Hepatocyte (in vitro differentiated cells): ENCODE results near the gene C5orf22. TPM values are rescaled to one million over a fixed set of nuclear protein-coding genes. Genes with fewer than 3 reads are reported as not detected.
"Not testable (repeated sequence)": the region's sequence is repeated elsewhere in the genome, so short reads cannot be mapped to it uniquely, and the experiment has no call there.

Source experiments
- DNase-seq: peaks from one replicate; pipeline ENCODE4 v3.0.0-alpha.2; 2016; ENCODE audit warnings: low spot score
- H2AFZ ChIP-seq: fragments of 200-600 bp; sonication (generic); 2 replicates; pipeline ENCODE4 v1.6.0; 2016; ENCODE audit warnings: antibody characterized with exemption, mild to moderate bottlenecking
- H3K27ac ChIP-seq: fragments of 200-600 bp; sonication (generic); 2 replicates; pipeline ENCODE4 v1.5.1; 2016; ENCODE audit warnings: mild to moderate bottlenecking
- H3K27me3 ChIP-seq: fragments of 200-600 bp; sonication (generic); 2 replicates; pipeline ENCODE4 v1.6.1; 2016
- H3K36me3 ChIP-seq: fragments of 200-600 bp; sonication (generic); replicated peaks from 2 replicates; pipeline ENCODE4 v1.5.1; 2016; ENCODE audit warnings: low read depth; ENCODE audit not compliant: insufficient read depth
- H3K4me1 ChIP-seq: fragments of 200-600 bp; sonication (generic); 2 replicates; pipeline ENCODE4 v1.5.1; 2016; ENCODE audit warnings: mild to moderate bottlenecking, moderate library complexity; ENCODE audit not compliant: insufficient read depth
- H3K4me2 ChIP-seq: fragments of 200-600 bp; sonication (generic); 2 replicates; pipeline ENCODE4 v1.6.0; 2016
- H3K4me3 ChIP-seq: fragments of 200-600 bp; sonication (generic); 2 replicates; pipeline ENCODE4 v1.5.1; 2016; ENCODE audit warnings: mild to moderate bottlenecking
- H3K79me2 ChIP-seq: fragments of 200-600 bp; sonication (generic); 2 replicates; pipeline ENCODE4 v1.6.0; 2017; ENCODE audit warnings: mild to moderate bottlenecking
- H3K9me2 ChIP-seq: fragments of 200-600 bp; sonication (generic); replicated peaks from 2 replicates; pipeline ENCODE4 v1.6.0; 2017; ENCODE audit warnings: mild to moderate bottlenecking; ENCODE audit not compliant: insufficient read depth
- H3K9me3 ChIP-seq: fragments of 200-600 bp; sonication (generic); 2 replicates; pipeline ENCODE4 v1.5.1; 2016; ENCODE audit warnings: low read depth, mild to moderate bottlenecking
- H4K20me1 ChIP-seq: fragments of 200-600 bp; sonication (generic); 2 replicates; pipeline ENCODE4 v1.6.0; 2016; ENCODE audit warnings: mild to moderate bottlenecking; ENCODE audit not compliant: insufficient read depth, poor library complexity, severe bottlenecking
- CTCF ChIP-seq: fragments of 200-600 bp; sonication (generic); IDR thresholded peaks from 2 replicates; pipeline ENCODE4 v1.5.1; 2016; ENCODE audit warnings: antibody characterized with exemption, mild to moderate bottlenecking; ENCODE audit not compliant: poor library complexity
- EZH2 ChIP-seq: fragments of 200-600 bp; sonication (generic); IDR thresholded peaks from 2 replicates; pipeline ENCODE4 v1.6.1; 2016; ENCODE audit warnings: antibody characterized with exemption, mild to moderate bottlenecking, borderline replicate concordance
- EZH2phosphoT487 ChIP-seq: fragments of 200-600 bp; sonication (generic); IDR thresholded peaks from one replicate; pipeline ENCODE4 v1.6.1; 2018; ENCODE audit warnings: antibody characterized with exemption, mild to moderate bottlenecking, low read depth, moderate library complexity; ENCODE audit not compliant: unreplicated experiment, severe bottlenecking
- WGBS: methylation state at CpG from one replicate; pipeline ENCODE4 v1.1.6; 2016; ENCODE audit warnings: low lambda C conversion rate; ENCODE audit errors: missing lambda C conversion rate; 5-methylcytosine and 5-hydroxymethylcytosine counted together
- polyA plus RNA-seq: library from polyadenylated mRNA; unstranded; fragments of >200 nt; fragmentation: Nextera tagmentation; extraction: Ambion mirVana; gene quantifications from 2 replicates; pipeline ENCODE4 v1.2.1, GENCODE V29; 2016
- total RNA-seq: library from RNA; depleted of rRNA; stranded (reverse); fragments of >200 nt; gene quantifications from 2 replicates; pipeline ENCODE4 v1.2.3, GENCODE V29; 2014

C5orf22 gene
- total and polyA plus RNA-seq, 2 experiments from 2014 or later, result 15.3 to 15.8 TPM

GRCh38 chr5:31537851-31538250 lies 5.8 kb downstream of the C5orf22 start:
- 79% methylated on average over 4 of the region's 4 CpGs for WGBS
- Histone ChIP-seq H3K4me3 (no peak overlapping the region), H3K27ac (no peak overlapping the region), H3K4me2 (no peak overlapping the region), H3K36me3 (no peaks in the 10 kb centered on the region), H2AFZ (no peak overlapping the region), H4K20me1 (no peaks in the 10 kb centered on the region), H3K4me1 (no peaks in the 10 kb centered on the region), H3K9me2 (no peaks in the 10 kb centered on the region), H3K9me3 (no peaks in the 10 kb centered on the region), H3K27me3 (no peaks in the 10 kb centered on the region), H3K79me2 (peaks cover 12% of the 10 kb centered on the region)
- DNase-seq, result no peak
- TF ChIP-seq EZH2 (no peak), CTCF (no peak), EZH2phosphoT487 (no peak)

- 98% methylated on average over 2 of the region's 2 CpGs for WGBS
- DNase-seq, H3K4me1 ChIP-seq, H3K36me3 ChIP-seq, H4K20me1 ChIP-seq, H3K9me3 ChIP-seq, H3K27me3 ChIP-seq, H3K79me2 ChIP-seq, H3K4me3 ChIP-seq, H3K9me2 ChIP-seq, H3K27ac ChIP-seq, H2AFZ ChIP-seq, H3K4me2 ChIP-seq: not testable (repeated sequence)
These were observed 17.0 kb downstream of the C5orf22 start for GRCh38 chr5:31549114-31549513.

GRCh38 chr5:31551878-31552277 lies 19.8 kb downstream of the C5orf22 start:
- H3K9me3 ChIP-seq, result no peaks in the 10 kb centered on the region
- no peaks in the 10 kb centered on the region for H3K36me3 ChIP-seq
- H3K4me2 ChIP-seq, result no peak overlapping the region
- DNase-seq, result no peak
- WGBS, result 93% methylated on average over 3 of the region's 3 CpGs
- no peak overlapping the region for H3K4me3 ChIP-seq
- no peaks in the 10 kb centered on the region for H3K9me2 ChIP-seq
- H3K4me1 ChIP-seq, result no peaks in the 10 kb centered on the region
- no peaks in the 10 kb centered on the region for H3K27me3 ChIP-seq
- H3K79me2 ChIP-seq, result no peaks in the 10 kb centered on the region
- TF ChIP-seq EZH2 (no peak), EZH2phosphoT487 (no peak), CTCF (no peak)
- H2AFZ ChIP-seq, result no peak overlapping the region
- no peaks in the 10 kb centered on the region for H4K20me1 ChIP-seq
- H3K27ac ChIP-seq, result no peak overlapping the region

- DNase-seq, result no peak
These were observed 21.8 kb downstream of the C5orf22 start for GRCh38 chr5:31553863-31554262.

More at GRCh38 chr5:31553863-31554262, 21.8 kb downstream of the C5orf22 start:
- Histone ChIP-seq H3K27me3 (no peaks in the 10 kb centered on the region), H3K27ac (no peak overlapping the region), H3K9me3 (no peaks in the 10 kb centered on the region), H2AFZ (no peak overlapping the region), H3K4me3 (no peak overlapping the region), H3K4me1 (no peaks in the 10 kb centered on the region), H3K36me3 (no peaks in the 10 kb centered on the region), H4K20me1 (no peaks in the 10 kb centered on the region), H3K79me2 (no peaks in the 10 kb centered on the region), H3K4me2 (no peak overlapping the region), H3K9me2 (no peaks in the 10 kb centered on the region)
- TF ChIP-seq CTCF (no peak), EZH2 (no peak), EZH2phosphoT487 (no peak)
